DND-41 (cell line): ENCODE measurements around the gene CES4A.
A peak's percentile ranks its signal among the peaks of the same experiment; 100 is the strongest.

Experiments
- ATAC-seq: fragments of 200-7000 bp; cut with Tn5 transposase; 3 replicates; pipeline ENCODE4 v1.9.1; 2021; ENCODE audit warnings: low read depth; ENCODE audit not compliant: insufficient read depth
- DNase-seq: peaks from one replicate; pipeline ENCODE4 v3.0.0-alpha.2; 2020
- H2AFZ ChIP-seq: 2 replicates; pipeline ENCODE4 v1.6.0; 2012; ENCODE audit warnings: low read depth, low read length
- H3K27ac ChIP-seq: 2 replicates; pipeline ENCODE4 v1.5.1; 2012; ENCODE audit warnings: low read length, inconsistent platforms
- H3K27me3 ChIP-seq: fragments of 200-600 bp; sonication (generic); 2 replicates; pipeline ENCODE4 v1.6.0; 2012; ENCODE audit warnings: low read length, mild to moderate bottlenecking, inconsistent platforms; ENCODE audit not compliant: insufficient read depth, poor library complexity
- H3K36me3 ChIP-seq: 2 replicates; pipeline ENCODE4 v1.5.1; 2012; ENCODE audit warnings: low read length, inconsistent platforms; ENCODE audit not compliant: insufficient read depth
- H3K4me1 ChIP-seq: 2 replicates; pipeline ENCODE4 v1.5.1; 2012; ENCODE audit warnings: mild to moderate bottlenecking, low read length; ENCODE audit not compliant: insufficient read depth
- H3K4me2 ChIP-seq: 2 replicates; pipeline ENCODE4 v1.6.0; 2012; ENCODE audit warnings: mild to moderate bottlenecking, moderate library complexity, low read length, inconsistent platforms; ENCODE audit not compliant: insufficient read depth
- H3K4me3 ChIP-seq, 2 experiments: fragments of 200-600 bp in 1 of 2; shearing (Covaris generic) in 1 of 2; 2 replicates each; pipeline ENCODE4 v1.5.1; 2012 to 2016; ENCODE audit warnings: inconsistent platforms in 2 of 2, low read length in 2 of 2, mild to moderate bottlenecking in 2 of 2, low read depth in 1 of 2, moderate library complexity in 1 of 2
- H3K79me2 ChIP-seq: 2 replicates; pipeline ENCODE4 v1.6.0; 2012; ENCODE audit warnings: low read length, inconsistent platforms; ENCODE audit not compliant: insufficient read depth
- H3K9ac ChIP-seq: 2 replicates; pipeline ENCODE4 v1.6.0; 2012; ENCODE audit warnings: low read depth, mild to moderate bottlenecking, inconsistent platforms, low read length, moderate library complexity
- H3K9me3 ChIP-seq: 2 replicates; pipeline ENCODE4 v1.5.1; 2012; ENCODE audit warnings: low read length, moderate library complexity, mild to moderate bottlenecking, inconsistent platforms; ENCODE audit not compliant: insufficient read depth, severe bottlenecking
- H4K20me1 ChIP-seq: 2 replicates; pipeline ENCODE4 v1.6.0; 2012; ENCODE audit warnings: low read length; ENCODE audit not compliant: insufficient read depth
- CTCF ChIP-seq: IDR thresholded peaks from 2 replicates; pipeline ENCODE4 v1.5.1; 2012; ENCODE audit warnings: borderline replicate concordance, low read length, moderate library complexity, mild to moderate bottlenecking; ENCODE audit not compliant: poor library complexity, severe bottlenecking; ENCODE audit errors: extremely low read depth
- EZH2 ChIP-seq: IDR thresholded peaks from 3 replicates; pipeline ENCODE4 v1.6.1; 2012; ENCODE audit warnings: borderline replicate concordance, low read depth, mild to moderate bottlenecking, moderate library complexity, low read length, inconsistent platforms; ENCODE audit not compliant: severe bottlenecking

The CES4A gene

GRCh38 chr16:66979011-66979717, 9.2 kb upstream of the CES4A start:
- Histone ChIP-seq H3K4me1 (peaks cover 11% of the 10 kb centered on the region), H3K9ac (no peak overlapping the region), H3K27ac (no peak overlapping the region), H3K4me2 (no peak overlapping the region), H3K4me3 (no peak overlapping the region), H4K20me1 (no peaks in the 10 kb centered on the region), H2AFZ (no peak overlapping the region), H3K36me3 (no peaks in the 10 kb centered on the region), H3K79me2 (no peaks in the 10 kb centered on the region), H3K9me3 (no peaks in the 10 kb centered on the region), H3K27me3 (no peaks in the 10 kb centered on the region)
- ATAC-seq (no peak), DNase-seq (no peak)
- TF ChIP-seq CTCF, result no peak

- DNase-seq, result no peak
- Histone ChIP-seq H3K27me3 (no peaks in the 10 kb centered on the region), H3K27ac (no peak overlapping the region), H2AFZ (no peak overlapping the region), H3K9ac (no peak overlapping the region), H4K20me1 (no peaks in the 10 kb centered on the region), H3K36me3 (no peaks in the 10 kb centered on the region), H3K4me1 (peaks cover 25% of the 10 kb centered on the region), H3K4me3 (no peak overlapping the region), H3K4me2 (no peak overlapping the region), H3K79me2 (no peaks in the 10 kb centered on the region), H3K9me3 (no peaks in the 10 kb centered on the region)
- no peak for ATAC-seq
- TF ChIP-seq EZH2 (no peak), CTCF (no peak)
These were observed 5.4 kb upstream of the CES4A start for GRCh38 chr16:66983033-66983432.

- ATAC-seq (peak; percentile 88), DNase-seq (peak; percentile 64)
- Histone ChIP-seq H3K4me1 (peaks cover 25% of the 10 kb centered on the region), H3K79me2 (no peaks in the 10 kb centered on the region), H3K9ac (peak overlapping the region; percentile 25), H3K27ac (peak overlapping the region; percentile 65), H3K4me2 (no peak overlapping the region), H3K9me3 (no peaks in the 10 kb centered on the region), H2AFZ (peak overlapping the region; percentile 24; the same call in 1 of the 2 replicates), H4K20me1 (no peaks in the 10 kb centered on the region), H3K4me3 (no peak overlapping the region), H3K27me3 (no peaks in the 10 kb centered on the region), H3K36me3 (no peaks in the 10 kb centered on the region)
- TF ChIP-seq EZH2, result no peak
- no peak for TF ChIP-seq CTCF
These were observed 3.5 kb upstream of the CES4A start for GRCh38 chr16:66984892-66985311.

- no peaks in the 10 kb centered on the region for H3K79me2 ChIP-seq
- DNase-seq (no peak), ATAC-seq (no peak)
- H3K9me3 ChIP-seq, result no peaks in the 10 kb centered on the region
- peaks cover 25% of the 10 kb centered on the region for H3K4me1 ChIP-seq
- no peak overlapping the region for H3K9ac ChIP-seq
- H3K27ac ChIP-seq, result no peak overlapping the region
- no peak overlapping the region for H3K4me3 ChIP-seq
- TF ChIP-seq EZH2, result no peak
- TF ChIP-seq CTCF, result no peak
- H4K20me1 ChIP-seq, result no peaks in the 10 kb centered on the region
- H3K27me3 ChIP-seq, result no peaks in the 10 kb centered on the region
- no peaks in the 10 kb centered on the region for H3K36me3 ChIP-seq
- no peak overlapping the region for H3K4me2 ChIP-seq
- no peak overlapping the region for H2AFZ ChIP-seq
These were observed 1.8 kb upstream of the CES4A start for GRCh38 chr16:66986559-66986958.
